Astrocyte (in vitro differentiated cells and primary cell): ENCODE data around the gene RASA1. TPM values are rescaled to one million over a fixed set of nuclear protein-coding genes. Genes with fewer than 3 reads are reported as not detected.

Experiments
- DNase-seq: peaks from one replicate; pipeline ENCODE4 v3.0.0-alpha.2; 2010; ENCODE audit warnings: low read depth
- FAIRE-seq: peaks from 2 replicates; lab custom pipeline; 2011; peaks lifted over from hg19 to GRCh38; lab: Jason Lieb, UNC
- H2AFZ ChIP-seq: 2 replicates; pipeline ENCODE4 v1.6.0; 2012; ENCODE audit warnings: low read depth, low read length, inconsistent platforms
- H3K27ac ChIP-seq: 2 replicates; pipeline ENCODE4 v1.5.1; 2011; ENCODE audit warnings: low read depth, low read length, inconsistent platforms
- H3K27me3 ChIP-seq: 2 replicates; pipeline ENCODE4 v1.6.0; 2011; ENCODE audit warnings: low read length, inconsistent platforms; ENCODE audit not compliant: insufficient read depth
- H3K36me3 ChIP-seq: 2 replicates; pipeline ENCODE4 v1.5.1; 2011; ENCODE audit warnings: low read length, inconsistent platforms; ENCODE audit not compliant: insufficient read depth
- H3K4me1 ChIP-seq: 2 replicates; pipeline ENCODE4 v1.5.1; 2011; ENCODE audit warnings: low read length, inconsistent platforms; ENCODE audit not compliant: insufficient read depth
- H3K4me2 ChIP-seq: 2 replicates; pipeline ENCODE4 v1.6.0; 2012; ENCODE audit warnings: low read length, inconsistent platforms
- H3K4me3 ChIP-seq: 2 replicates; pipeline ENCODE4 v1.5.1; 2011; ENCODE audit warnings: low read depth, mild to moderate bottlenecking, low read length, inconsistent platforms; ENCODE audit not compliant: insufficient read depth
- H3K79me2 ChIP-seq: 2 replicates; pipeline ENCODE4 v1.6.0; 2012; ENCODE audit warnings: mild to moderate bottlenecking, low read length, inconsistent platforms; ENCODE audit not compliant: insufficient read depth
- H3K9ac ChIP-seq: 2 replicates; pipeline ENCODE4 v1.6.0; 2012; ENCODE audit warnings: mild to moderate bottlenecking, low read length, inconsistent platforms
- H3K9me3 ChIP-seq: 2 replicates; pipeline ENCODE4 v1.5.1; 2012; ENCODE audit warnings: low read depth, mild to moderate bottlenecking, low read length, inconsistent platforms; ENCODE audit not compliant: insufficient read depth
- H4K20me1 ChIP-seq: 2 replicates; pipeline ENCODE4 v1.6.0; 2012; ENCODE audit warnings: low read length, inconsistent platforms; ENCODE audit not compliant: insufficient read depth
- H3K27ac Mint-ChIP-seq: one replicate; pipeline ENCODE4 v1.8.0; 2021; ENCODE audit warnings: mild to moderate bottlenecking, mixed read lengths; ENCODE audit not compliant: unreplicated experiment
- H3K27me3 Mint-ChIP-seq: one replicate; pipeline ENCODE4 v1.8.0; 2021; ENCODE audit warnings: low read depth, mixed read lengths; ENCODE audit not compliant: unreplicated experiment
- H3K36me3 Mint-ChIP-seq: one replicate; pipeline ENCODE4 v1.8.0; 2021; ENCODE audit warnings: low read depth, mixed read lengths; ENCODE audit not compliant: unreplicated experiment
- H3K4me1 Mint-ChIP-seq: one replicate; pipeline ENCODE4 v1.8.0; 2021; ENCODE audit warnings: low read depth, mixed read lengths; ENCODE audit not compliant: unreplicated experiment
- H3K4me3 Mint-ChIP-seq: one replicate; pipeline ENCODE4 v1.8.0; 2021; ENCODE audit warnings: mild to moderate bottlenecking, moderate library complexity, mixed read lengths; ENCODE audit not compliant: unreplicated experiment
- H3K9me3 Mint-ChIP-seq: one replicate; pipeline ENCODE4 v1.8.0; 2021; ENCODE audit warnings: mild to moderate bottlenecking, mixed read lengths; ENCODE audit not compliant: unreplicated experiment
- EZH2 ChIP-seq: IDR thresholded peaks from 2 replicates; pipeline ENCODE4 v1.6.1; 2012; ENCODE audit warnings: mild to moderate bottlenecking, low read length, inconsistent platforms; ENCODE audit not compliant: insufficient read depth
- total RNA-seq: library from RNA; stranded (reverse); gene quantifications from 2 replicates; pipeline ENCODE4 v1.2.1, GENCODE V29; 2021
- TF ChIP-seq, protein P1 (sequence below): IDR thresholded peaks from 2 replicates; pipeline ENCODE4 v1.5.1; 2011; ENCODE audit warnings: low read depth, mild to moderate bottlenecking, inconsistent platforms, low read length, moderate library complexity; ENCODE audit not compliant: insufficient read depth

The RASA1 gene
- total RNA-seq, 1 donor from 2014 or later, result 62.8 TPM

DNA sequence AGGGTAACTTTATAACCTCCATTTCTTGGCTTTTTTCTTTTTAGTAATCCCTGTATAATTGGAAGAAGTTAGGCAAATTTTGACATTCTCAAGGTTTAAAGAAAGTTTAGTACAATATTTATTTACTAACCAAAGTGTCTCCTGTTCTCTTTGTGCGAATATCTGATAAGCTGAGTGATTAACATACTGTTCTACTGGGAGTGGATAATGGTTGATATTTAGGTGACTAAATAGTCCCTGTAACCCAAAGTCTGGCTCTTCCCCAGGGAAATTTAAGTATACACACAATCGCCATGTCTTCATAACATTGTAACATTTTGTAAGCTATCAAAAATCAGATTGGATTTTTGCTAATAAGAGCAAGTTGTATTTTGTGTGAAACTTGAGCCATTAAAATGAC, 105.0 kb downstream of the RASA1 start:
- Mint-ChIP-seq H3K4me3 (no peak overlapping the region), H3K27me3 (no peaks in the 10 kb centered on the region), H3K4me1 (no peaks in the 10 kb centered on the region), H3K36me3 (no peaks in the 10 kb centered on the region), H3K27ac (no peak overlapping the region), H3K9me3 (no peaks in the 10 kb centered on the region)
- Histone ChIP-seq H3K36me3 (peaks cover 44% of the 10 kb centered on the region), H3K4me1 (no peaks in the 10 kb centered on the region), H2AFZ (no peak overlapping the region), H3K9ac (no peak overlapping the region), H3K79me2 (no peaks in the 10 kb centered on the region), H4K20me1 (no peaks in the 10 kb centered on the region), H3K4me2 (no peak overlapping the region), H3K27ac (no peak overlapping the region), H3K4me3 (no peak overlapping the region), H3K27me3 (no peaks in the 10 kb centered on the region), H3K9me3 (no peaks in the 10 kb centered on the region)
- FAIRE-seq (peak; percentile 47), DNase-seq (no peak)
- TF ChIP-seq, protein P1, sequence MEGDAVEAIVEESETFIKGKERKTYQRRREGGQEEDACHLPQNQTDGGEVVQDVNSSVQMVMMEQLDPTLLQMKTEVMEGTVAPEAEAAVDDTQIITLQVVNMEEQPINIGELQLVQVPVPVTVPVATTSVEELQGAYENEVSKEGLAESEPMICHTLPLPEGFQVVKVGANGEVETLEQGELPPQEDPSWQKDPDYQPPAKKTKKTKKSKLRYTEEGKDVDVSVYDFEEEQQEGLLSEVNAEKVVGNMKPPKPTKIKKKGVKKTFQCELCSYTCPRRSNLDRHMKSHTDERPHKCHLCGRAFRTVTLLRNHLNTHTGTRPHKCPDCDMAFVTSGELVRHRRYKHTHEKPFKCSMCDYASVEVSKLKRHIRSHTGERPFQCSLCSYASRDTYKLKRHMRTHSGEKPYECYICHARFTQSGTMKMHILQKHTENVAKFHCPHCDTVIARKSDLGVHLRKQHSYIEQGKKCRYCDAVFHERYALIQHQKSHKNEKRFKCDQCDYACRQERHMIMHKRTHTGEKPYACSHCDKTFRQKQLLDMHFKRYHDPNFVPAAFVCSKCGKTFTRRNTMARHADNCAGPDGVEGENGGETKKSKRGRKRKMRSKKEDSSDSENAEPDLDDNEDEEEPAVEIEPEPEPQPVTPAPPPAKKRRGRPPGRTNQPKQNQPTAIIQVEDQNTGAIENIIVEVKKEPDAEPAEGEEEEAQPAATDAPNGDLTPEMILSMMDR, result no peak
- no peak for TF ChIP-seq EZH2

DNA sequence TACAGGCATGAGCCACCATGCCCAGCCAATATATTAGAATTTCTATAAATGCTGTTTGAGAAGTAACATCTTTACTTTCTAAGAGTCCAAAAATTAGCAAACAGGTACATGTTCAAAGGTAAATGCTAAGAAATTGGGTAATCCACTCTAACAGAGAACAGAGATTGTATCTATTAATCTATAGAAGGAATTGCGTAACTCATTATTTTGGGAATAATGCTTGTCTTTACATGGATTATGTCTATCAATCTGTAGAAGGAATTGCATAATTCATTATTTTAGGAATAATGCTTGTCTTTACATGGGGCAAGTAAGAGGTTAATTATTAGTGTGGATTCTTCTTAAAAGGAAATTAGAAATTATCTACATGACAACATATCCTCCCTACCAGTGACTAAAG, 114.5 kb downstream of the RASA1 start:
- TF ChIP-seq EZH2, result no peak
- TF ChIP-seq, protein P1, result no peak
- Histone ChIP-seq H2AFZ (no peak overlapping the region), H4K20me1 (peaks cover 4% of the 10 kb centered on the region), H3K27ac (no peak overlapping the region), H3K9me3 (no peaks in the 10 kb centered on the region), H3K36me3 (peaks cover 69% of the 10 kb centered on the region), H3K9ac (no peak overlapping the region), H3K4me3 (no peak overlapping the region), H3K79me2 (peaks cover 2% of the 10 kb centered on the region), H3K4me1 (peaks cover 7% of the 10 kb centered on the region), H3K27me3 (no peaks in the 10 kb centered on the region), H3K4me2 (no peak overlapping the region)
- Mint-ChIP-seq H3K9me3 (no peaks in the 10 kb centered on the region), H3K27ac (no peak overlapping the region), H3K4me3 (no peak overlapping the region), H3K4me1 (peaks cover 3% of the 10 kb centered on the region), H3K27me3 (no peaks in the 10 kb centered on the region), H3K36me3 (peaks cover 2% of the 10 kb centered on the region)
- FAIRE-seq (no peak), DNase-seq (no peak)

DNA sequence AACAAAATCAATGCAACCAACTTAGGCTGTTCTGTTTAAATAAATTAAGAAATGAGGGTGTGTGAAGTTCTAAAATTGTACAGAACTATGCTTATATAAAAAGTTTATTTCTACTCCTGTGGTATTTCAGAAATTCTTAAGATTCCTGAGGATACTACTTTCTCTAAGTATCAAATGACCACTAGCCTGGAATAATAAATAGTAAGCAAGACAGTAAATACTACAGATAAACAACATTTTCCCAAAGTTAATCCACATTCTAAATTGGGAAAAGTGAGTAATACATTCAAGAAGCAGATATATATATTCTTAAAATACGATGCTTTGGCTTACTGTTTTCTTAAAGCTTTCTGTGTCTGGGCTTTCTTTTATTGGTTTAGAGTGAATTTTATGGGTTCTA, 115.5 kb downstream of the RASA1 start:
- Mint-ChIP-seq H3K9me3 (no peaks in the 10 kb centered on the region), H3K27ac (no peak overlapping the region), H3K27me3 (no peaks in the 10 kb centered on the region), H3K4me1 (peaks cover 3% of the 10 kb centered on the region), H3K4me3 (no peak overlapping the region), H3K36me3 (peaks cover 2% of the 10 kb centered on the region)
- Histone ChIP-seq H3K27me3 (no peaks in the 10 kb centered on the region), H3K4me2 (no peak overlapping the region), H2AFZ (no peak overlapping the region), H3K4me1 (peaks cover 7% of the 10 kb centered on the region), H3K4me3 (no peak overlapping the region), H3K27ac (peak overlapping the region; percentile 37), H3K9me3 (no peaks in the 10 kb centered on the region), H3K79me2 (peaks cover 2% of the 10 kb centered on the region), H3K9ac (no peak overlapping the region), H3K36me3 (peaks cover 70% of the 10 kb centered on the region), H4K20me1 (peaks cover 4% of the 10 kb centered on the region)
- DNase-seq (peak; percentile 33), FAIRE-seq (no peak)
- no peak for TF ChIP-seq EZH2
- TF ChIP-seq, protein P1, result no peak
